Measurements from ENCODE around the gene FAM25G.
"Not testable (repeated sequence)": the region's sequence is repeated elsewhere in the genome, so short reads cannot be mapped to it uniquely, and the experiment has no call there.

DNA sequence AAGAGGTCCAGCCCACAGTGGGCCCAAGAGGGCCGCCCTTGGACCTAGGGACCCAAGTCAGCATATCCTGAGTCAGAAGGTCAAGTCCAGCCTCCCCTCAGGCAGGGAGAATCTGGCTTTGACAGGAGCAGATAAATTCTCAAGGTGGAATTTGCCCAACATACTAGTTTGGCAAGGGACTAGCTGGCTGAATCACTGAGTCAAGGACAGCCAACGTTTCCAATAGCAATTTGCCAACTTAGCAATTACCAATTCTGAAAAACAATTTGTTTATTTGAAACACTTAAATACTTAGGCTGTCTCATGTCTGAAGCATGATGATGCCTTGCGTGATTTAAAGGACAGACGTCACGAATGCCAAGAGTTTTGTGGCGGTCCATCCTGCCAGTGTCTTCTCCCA is 2.7 kb upstream of the FAM25G start:
- TF ChIP-seq, protein P1, sequence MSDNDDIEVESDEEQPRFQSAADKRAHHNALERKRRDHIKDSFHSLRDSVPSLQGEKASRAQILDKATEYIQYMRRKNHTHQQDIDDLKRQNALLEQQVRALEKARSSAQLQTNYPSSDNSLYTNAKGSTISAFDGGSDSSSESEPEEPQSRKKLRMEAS (IDR thresholded peaks at IDR 0.05; ENCODE audit: insufficient read depth, insufficient read length): not testable (repeated sequence)
- not testable (repeated sequence) for TF ChIP-seq JUN (IDR thresholded peaks at IDR 0.05; ENCODE audit: borderline replicate concordance, insufficient read depth, insufficient read length, low read depth)
- TF ChIP-seq, protein P2, sequence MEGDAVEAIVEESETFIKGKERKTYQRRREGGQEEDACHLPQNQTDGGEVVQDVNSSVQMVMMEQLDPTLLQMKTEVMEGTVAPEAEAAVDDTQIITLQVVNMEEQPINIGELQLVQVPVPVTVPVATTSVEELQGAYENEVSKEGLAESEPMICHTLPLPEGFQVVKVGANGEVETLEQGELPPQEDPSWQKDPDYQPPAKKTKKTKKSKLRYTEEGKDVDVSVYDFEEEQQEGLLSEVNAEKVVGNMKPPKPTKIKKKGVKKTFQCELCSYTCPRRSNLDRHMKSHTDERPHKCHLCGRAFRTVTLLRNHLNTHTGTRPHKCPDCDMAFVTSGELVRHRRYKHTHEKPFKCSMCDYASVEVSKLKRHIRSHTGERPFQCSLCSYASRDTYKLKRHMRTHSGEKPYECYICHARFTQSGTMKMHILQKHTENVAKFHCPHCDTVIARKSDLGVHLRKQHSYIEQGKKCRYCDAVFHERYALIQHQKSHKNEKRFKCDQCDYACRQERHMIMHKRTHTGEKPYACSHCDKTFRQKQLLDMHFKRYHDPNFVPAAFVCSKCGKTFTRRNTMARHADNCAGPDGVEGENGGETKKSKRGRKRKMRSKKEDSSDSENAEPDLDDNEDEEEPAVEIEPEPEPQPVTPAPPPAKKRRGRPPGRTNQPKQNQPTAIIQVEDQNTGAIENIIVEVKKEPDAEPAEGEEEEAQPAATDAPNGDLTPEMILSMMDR (IDR thresholded peaks at IDR 0.05; ENCODE audit: extremely low read depth in 1 of 2, insufficient read depth in 1 of 2, low read depth in 1 of 2, low read length in 2 of 2): not testable (repeated sequence)
